Left cardiac atrium (tissue), 4 donors: Measurements from ENCODE around the gene CLEC16A. TPM values are rescaled to one million over a fixed set of nuclear protein-coding genes. Genes with fewer than 3 reads are reported as not detected.
A peak's percentile ranks its signal among the peaks of the same experiment; 100 is the strongest.

Experiments used
- ATAC-seq, 2 donors: fragments of 200-7000 bp; cut with Tn5 transposase; one replicate each; pipeline ENCODE4 v1.9.1; 2020; ENCODE audit warnings: mild to moderate bottlenecking in 2 of 2, moderate library complexity in 2 of 2
- DNase-seq: peaks from one replicate; pipeline ENCODE4 v3.0.0-alpha.2; 2020
- intact Hi-C, 2 donors: fragments of 100-400 bp; cut with DNase I; formaldehyde crosslinking; loops; one replicate each; pipeline versions ENCODE4 v1.14.1 to v1.15.1; 2022 to 2023
- total RNA-seq, 2 donors: library from RNA; stranded (reverse); fragmentation: NEBNext Ultra II Directional; extraction: Animal tissue kit (Norgen Biotek cat#: 25700); gene quantifications; one replicate each; pipeline ENCODE4 v1.2.1, GENCODE V29; 2021
- donor health status: DM: no; HTN: yes; CAD: no.
- donor health status: DM: no; HTN: yes; CAD: no; lungs with severe emphysema.
- donor health status: DM: yes; HTN: yes; CAD: no.
- donor health status: Dilated cardiomyopathy.

CLEC16A gene
- total RNA-seq, 2 donors from 2014 or later, result 25.5 to 30.2 TPM

GRCh38 chr16:11111150-11111549 lies 166.8 kb downstream of the CLEC16A start:
- intact Hi-C loops, result no loop called here
- DNase-seq (no peak), ATAC-seq (no peak)

- intact Hi-C loops, result no loop called here
- ATAC-seq, result no peak
- DNase-seq, result no peak
Observed at GRCh38 chr16:11111856-11112634, 167.7 kb downstream of the CLEC16A start.

- DNase-seq (no peak), ATAC-seq (no peak)
- intact Hi-C loops, result no loop called here
Observed at GRCh38 chr16:11112723-11113348, 168.5 kb downstream of the CLEC16A start.

DNA sequence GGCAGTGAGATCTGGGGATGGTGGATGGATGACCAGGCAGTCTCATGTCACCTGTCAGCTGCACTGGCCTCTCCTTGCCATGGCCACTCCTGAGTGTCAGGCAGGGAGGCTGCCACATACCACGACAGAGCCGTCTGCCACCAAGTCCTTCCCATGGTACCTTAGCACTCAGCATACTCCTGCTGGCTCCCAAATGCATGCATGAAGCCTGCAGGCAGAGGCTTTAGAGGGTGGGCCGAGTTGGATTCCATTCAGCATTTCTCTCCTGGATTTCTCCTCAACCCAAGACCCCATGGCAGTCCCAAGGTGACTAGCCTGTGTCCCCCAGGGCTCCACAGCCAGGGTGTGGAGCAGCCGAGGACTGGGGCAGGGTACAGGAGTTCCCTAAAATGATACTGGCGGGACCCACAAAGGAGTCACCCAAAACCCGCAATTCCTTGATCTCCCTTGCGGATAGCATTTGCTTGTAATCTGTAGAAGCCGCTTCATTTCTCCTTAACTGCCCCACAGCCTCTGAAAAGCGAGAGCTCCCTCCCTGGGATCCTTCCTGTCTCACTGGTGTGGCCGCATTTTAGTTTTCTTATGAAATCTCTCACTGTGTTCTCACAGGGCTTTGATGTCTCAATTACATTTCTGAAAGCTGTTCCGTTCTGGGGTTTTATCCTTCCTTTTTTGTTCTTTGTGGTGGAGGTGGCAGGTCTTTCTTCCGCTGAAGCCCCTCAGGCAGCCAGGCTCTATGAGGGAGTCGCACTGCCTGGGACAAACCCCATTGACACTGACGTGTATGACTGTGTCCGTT lies 170.2 kb downstream of the CLEC16A start:
- intact Hi-C loops, result no loop called here
- no peak for DNase-seq
- ATAC-seq, result no peak

DNA sequence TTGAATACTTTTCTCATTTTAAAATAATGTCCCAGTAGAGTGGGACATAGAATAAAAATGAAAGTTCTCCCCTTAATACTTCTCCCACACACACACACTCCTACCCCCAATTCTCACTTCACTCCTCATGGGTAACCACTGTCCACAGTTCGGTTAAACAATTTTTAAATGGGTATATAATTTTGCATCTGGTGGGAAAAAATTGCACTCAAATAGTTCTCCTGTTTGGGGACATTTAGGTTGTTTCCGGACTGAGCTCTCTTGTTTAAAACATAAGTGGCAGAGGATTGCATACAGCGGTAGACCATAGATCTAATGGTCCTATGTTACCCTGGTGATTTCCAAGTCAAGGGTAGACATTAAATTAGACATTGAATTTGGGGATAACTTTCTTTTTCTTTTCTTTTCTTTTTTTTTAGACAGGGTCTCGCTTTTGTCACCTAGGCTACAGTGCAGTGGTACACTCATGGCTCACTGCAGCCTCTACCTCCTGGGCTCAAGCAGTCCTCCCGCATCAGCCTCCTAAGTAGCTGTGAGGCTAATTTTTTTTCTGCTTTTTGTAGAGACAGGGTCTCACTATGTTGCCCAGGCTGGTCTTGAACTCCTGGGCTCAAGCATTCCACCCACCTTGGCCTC lies 173.3 kb downstream of the CLEC16A start:
- no peak for DNase-seq
- intact Hi-C loops, result no loop called here
- ATAC-seq, result no peak

GRCh38 chr16:11118479-11118878 lies 174.1 kb downstream of the CLEC16A start:
- DNase-seq (no peak), ATAC-seq (no peak)
- intact Hi-C loops, result no loop called here

GRCh38 chr16:11121083-11121608 lies 176.8 kb downstream of the CLEC16A start:
- ATAC-seq (no peak), DNase-seq (no peak)
- intact Hi-C loops, result no loop called here

GRCh38 chr16:11121914-11122692 lies 177.7 kb downstream of the CLEC16A start:
- ATAC-seq (peak in 1 of 2 donors; percentile 38), DNase-seq (no peak)
- intact Hi-C loops, result no loop called here

DNA sequence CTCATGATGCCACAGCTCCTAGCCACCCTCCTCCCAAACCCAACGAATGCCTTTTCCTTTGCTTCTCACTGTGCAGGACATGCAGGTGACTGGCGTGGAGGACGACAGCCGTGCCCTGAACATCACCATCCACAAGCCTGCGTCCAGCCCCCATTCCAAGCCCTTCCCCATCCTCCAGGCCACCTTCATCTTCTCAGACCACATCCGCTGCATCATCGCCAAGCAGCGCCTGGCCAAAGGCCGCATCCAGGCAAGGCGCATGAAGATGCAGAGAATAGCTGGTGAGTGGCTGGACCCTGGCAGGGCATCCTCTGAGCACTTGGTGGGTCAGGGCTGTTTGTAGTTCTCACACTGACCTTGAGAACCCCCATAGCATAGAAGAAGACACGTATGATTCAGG lies 179.3 kb downstream of the CLEC16A start:
- intact Hi-C loops, result no loop called here
- no peak for ATAC-seq
- DNase-seq, result no peak

GRCh38 chr16:11125936-11126335 lies 181.6 kb downstream of the CLEC16A start:
- DNase-seq (no peak), ATAC-seq (no peak)
- intact Hi-C loops, result no loop called here

DNA sequence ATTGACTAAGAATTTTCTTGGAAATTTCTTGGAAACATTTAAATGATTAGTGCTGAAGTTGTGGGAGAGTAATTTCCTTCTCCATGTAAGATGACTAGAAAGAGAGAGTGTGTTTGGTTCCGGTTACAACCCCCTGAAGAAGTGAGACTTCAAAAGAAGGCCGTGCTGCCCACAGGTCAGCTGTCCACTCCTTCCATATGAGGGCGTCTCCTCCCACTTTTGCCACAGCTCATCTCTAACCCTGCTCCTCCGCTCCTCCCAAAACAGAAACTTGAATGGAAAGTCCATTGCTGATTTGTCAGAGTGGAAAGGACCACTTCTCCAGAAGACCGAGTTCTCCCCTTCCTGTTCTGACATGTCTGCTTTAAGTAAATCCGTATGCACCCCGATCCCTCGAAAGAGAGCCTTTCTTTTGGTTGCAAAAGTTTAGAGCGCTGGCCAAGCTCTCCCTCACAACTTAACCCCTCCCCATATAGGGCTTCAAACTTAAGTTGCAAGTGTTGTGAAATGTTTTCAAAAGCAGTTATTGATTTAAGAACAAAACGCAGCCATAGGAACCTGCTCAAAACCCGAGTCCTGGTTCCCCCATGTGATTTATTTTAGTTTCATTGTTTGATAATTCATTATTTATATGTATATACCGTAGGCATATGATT lies 182.2 kb downstream of the CLEC16A start:
- intact Hi-C loops, result no loop called here
- ATAC-seq, result no peak

GRCh38 chr16:11127610-11128195 lies 183.3 kb downstream of the CLEC16A start:
- intact Hi-C loops, result no loop called here
- ATAC-seq (no peak), DNase-seq (no peak)

More for the DNA sequence above, 182.2 kb downstream of the CLEC16A start:
- DNase-seq, result no peak

DNA sequence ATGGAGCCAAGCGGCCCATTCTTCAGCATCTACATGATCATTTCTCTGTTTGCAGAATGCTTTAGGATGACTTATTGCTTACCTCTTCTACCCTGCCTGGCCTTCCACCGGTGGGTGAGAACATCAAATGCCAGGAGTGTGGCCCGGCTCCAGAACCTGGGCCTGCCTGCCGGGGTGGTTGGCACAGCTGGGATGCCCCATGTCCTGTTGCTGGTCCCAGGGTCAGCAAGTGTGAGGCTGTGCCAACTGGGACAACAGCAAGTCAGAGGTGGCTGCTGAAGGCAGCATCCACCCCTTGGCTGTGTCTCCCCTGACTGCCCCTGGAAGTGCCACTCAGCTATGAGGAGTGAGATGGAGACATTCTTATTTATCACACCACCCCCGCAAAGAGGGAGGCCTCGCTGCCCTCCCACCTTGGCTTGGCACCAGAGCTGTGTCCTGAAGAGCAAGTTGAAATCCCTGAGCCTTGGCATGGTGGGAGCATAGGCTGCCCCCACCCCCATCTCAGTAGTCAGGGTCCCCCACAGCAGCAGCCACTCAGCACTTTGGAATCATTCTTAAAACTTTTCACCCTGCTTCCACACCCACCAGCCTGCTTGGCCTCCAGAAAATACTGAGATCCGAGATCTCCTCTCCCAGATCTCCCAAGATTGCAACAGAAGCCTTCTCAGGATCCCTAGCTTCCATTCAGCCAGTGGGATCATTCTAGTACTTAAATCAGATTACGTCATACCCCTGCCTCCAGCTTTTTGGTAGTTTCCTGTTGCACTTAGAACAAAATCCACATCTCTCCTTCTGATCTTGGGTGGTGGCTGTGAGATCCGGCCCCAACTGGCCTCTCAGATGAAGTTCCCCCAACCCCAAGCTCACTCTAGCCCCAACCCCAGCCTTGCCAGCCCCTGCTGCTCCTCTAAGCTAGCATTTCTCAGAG lies 184.1 kb downstream of the CLEC16A start:
- DNase-seq (peak; percentile 50), ATAC-seq (peak; percentile 73 to 86)
- intact Hi-C loops, result no loop called here

DNA sequence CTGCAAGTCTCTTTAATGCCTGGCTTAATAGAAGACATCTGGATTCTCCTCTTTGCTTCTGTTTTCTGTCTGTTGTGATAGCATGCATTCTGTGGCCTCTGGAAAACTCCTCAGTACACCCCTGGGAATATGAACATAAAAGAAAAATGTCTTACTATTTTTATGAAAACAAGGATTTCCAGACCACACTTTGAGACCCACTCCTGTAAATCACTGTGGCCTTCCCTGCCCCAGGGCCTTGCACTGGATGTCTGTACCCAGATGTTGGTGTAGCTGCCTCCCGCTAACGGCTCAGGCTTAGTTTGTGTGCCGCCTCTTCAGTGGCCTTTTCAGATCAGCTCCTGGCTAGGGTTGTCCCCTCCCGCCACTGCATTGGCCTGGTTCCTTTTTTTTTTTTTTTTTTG lies 185.0 kb downstream of the CLEC16A start:
- intact Hi-C loops, result no loop called here
- DNase-seq (no peak), ATAC-seq (no peak)

DNA sequence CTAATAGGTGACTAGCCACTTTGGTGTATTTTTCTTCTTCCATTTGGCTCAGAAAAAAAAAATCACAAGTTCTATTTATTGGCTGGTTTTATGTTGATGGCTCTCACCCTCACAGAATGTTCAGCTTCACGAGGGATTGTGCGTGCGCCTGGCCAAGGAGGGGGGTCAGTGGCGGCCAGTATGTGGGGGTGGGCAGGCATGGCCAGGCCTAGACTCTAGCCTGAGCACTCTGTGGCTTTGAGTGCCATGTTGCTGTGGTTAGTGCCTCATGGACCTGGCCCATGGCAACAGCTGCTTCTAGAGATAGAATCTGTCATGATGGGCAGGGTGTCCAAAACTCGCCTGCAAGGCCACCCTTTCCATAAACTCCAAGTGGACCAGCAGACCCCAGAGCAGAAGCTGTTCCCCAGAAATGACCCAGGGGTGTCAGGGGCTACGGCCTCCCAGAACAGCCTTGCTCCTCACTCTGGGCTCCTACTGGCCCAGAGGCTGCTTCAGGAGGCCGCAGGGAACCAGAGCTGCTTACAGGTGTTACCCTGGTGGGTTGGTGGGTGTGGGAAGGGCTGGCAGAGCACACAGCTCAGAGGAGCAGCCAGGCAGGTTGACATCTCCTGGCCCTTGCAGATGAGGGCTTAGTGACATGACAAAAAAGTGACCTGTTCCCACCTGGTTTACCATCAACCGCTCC lies 186.8 kb downstream of the CLEC16A start:
- no peak for ATAC-seq
- DNase-seq, result no peak
- intact Hi-C loops, result loop anchor here in 1 of 2 donors (10.0 kb wide), 1 partner anchor 124 kb away; the partner anchor contains the start of gene SOCS1

- ATAC-seq (peak; percentile 27 to 45), DNase-seq (no peak)
- intact Hi-C loops, result loop anchor here in 1 of 2 donors (10.0 kb wide), 1 partner anchor 123 kb away; the partner anchor contains the start of gene SOCS1
Observed at GRCh38 chr16:11131706-11132105, 187.3 kb downstream of the CLEC16A start.
